Measurements from ENCODE around the gene ZFYVE26.

Gene ZFYVE26

DNA sequence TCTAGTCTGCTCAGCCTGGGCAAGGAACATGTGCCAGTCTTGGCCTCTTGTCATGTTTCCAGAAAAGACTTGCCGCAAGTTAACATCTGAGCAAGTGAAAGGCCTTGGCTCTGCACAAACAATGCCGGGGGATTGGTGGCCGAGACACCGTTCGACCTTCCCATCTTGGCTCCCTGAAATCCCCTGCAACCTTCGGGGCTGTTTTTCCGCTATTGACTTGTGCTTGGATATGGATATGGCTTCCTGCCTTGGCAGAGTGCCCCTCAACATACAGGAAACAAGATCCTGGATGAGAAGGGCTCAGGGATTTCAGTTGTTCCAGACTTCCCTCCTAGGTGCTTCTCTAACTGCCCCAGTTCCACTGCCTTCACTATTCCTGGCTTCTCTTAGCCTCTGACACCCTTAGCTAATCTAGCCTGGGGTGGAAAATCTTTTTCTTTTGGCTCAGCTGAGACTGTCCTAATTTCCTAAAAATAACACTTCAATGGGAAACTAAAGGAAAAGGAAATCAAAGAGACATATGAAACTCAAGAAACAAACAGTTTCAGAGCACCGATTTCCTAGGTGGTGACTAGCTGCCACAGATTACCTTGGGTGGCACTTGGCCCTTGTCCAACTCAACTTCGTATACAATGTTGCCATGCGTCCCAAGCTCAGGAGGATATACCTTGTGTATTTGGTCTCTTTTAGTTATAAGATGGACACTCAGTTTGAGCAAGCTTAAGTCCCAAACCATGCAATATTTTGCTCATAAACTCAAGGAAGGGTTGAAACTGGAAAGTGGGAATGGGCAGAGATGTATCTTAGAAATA, 80.8 kb downstream of the ZFYVE26 start:
- Histone ChIP-seq H3K9me3 (ENCODE audit: control insufficient read depth in 2 of 2, low read length in 2 of 2) (no peaks in the 10 kb centered on the region), H3K27ac (ENCODE audit: low read depth in 2 of 2, low read length in 2 of 2) (no peak overlapping the region), H3K4me3 (ENCODE audit: low read length in 2 of 2) (no peak overlapping the region), H3K36me3 (ENCODE audit: control insufficient read depth in 2 of 2, insufficient read depth in 2 of 2, low read length in 2 of 2) (no peaks in the 10 kb centered on the region), H3K4me1 (ENCODE audit: control insufficient read depth in 2 of 2, insufficient read depth in 2 of 2, low read length in 2 of 2) (peaks cover 5 to 15% of the 10 kb centered on the region in 2 donors), H3K27me3 (ENCODE audit: control insufficient read depth in 2 of 2, insufficient read depth in 2 of 2, low read length in 2 of 2) (no peaks in the 10 kb centered on the region), H3K9ac (ENCODE audit: low read depth in 1 of 2, low read length in 2 of 2) (no peak overlapping the region)

DNA sequence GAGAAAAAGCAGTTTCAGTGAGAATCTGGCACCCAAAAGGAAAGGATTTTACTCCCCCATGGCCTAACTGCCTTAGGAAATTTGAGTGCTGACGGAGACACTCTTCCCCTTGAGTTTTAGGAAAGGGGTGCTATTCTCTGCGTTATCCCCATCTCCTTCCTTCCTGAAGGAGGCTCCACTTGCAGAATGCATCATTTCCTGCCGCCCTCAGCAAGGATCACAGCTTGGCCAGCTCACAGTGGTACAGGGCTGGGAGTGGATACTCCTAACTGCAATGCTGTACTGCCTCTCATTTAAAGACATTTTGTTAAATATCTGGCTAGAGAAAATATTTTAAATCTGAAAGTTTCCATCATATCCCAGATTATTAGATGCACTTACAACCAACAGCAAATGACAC, 81.7 kb downstream of the ZFYVE26 start:
- H3K36me3 ChIP-seq (ENCODE audit: control insufficient read depth in 2 of 2, insufficient read depth in 2 of 2, low read length in 2 of 2) = no peaks in the 10 kb centered on the region
- peaks cover 5 to 16% of the 10 kb centered on the region in 2 donors for H3K4me1 ChIP-seq (ENCODE audit: control insufficient read depth in 2 of 2, insufficient read depth in 2 of 2, low read length in 2 of 2)
- H3K27me3 ChIP-seq (ENCODE audit: control insufficient read depth in 2 of 2, insufficient read depth in 2 of 2, low read length in 2 of 2) = no peaks in the 10 kb centered on the region
- no peaks in the 10 kb centered on the region for H3K9me3 ChIP-seq (ENCODE audit: control insufficient read depth in 2 of 2, low read length in 2 of 2)
- H3K9ac ChIP-seq (ENCODE audit: low read depth in 1 of 2, low read length in 2 of 2) = no peak overlapping the region
- H3K27ac ChIP-seq (ENCODE audit: low read depth in 2 of 2, low read length in 2 of 2) = no peak overlapping the region
- H3K4me3 ChIP-seq (ENCODE audit: low read length in 2 of 2) = no peak overlapping the region

- no peaks in the 10 kb centered on the region for H3K36me3 ChIP-seq (ENCODE audit: control insufficient read depth in 2 of 2, insufficient read depth in 2 of 2, low read length in 2 of 2)
- H3K27me3 ChIP-seq (ENCODE audit: control insufficient read depth in 2 of 2, insufficient read depth in 2 of 2, low read length in 2 of 2) = no peaks in the 10 kb centered on the region
- H3K9ac ChIP-seq (ENCODE audit: low read depth in 1 of 2, low read length in 2 of 2) = no peak overlapping the region
- H3K9me3 ChIP-seq (ENCODE audit: control insufficient read depth in 2 of 2, low read length in 2 of 2) = no peaks in the 10 kb centered on the region
- H3K4me3 ChIP-seq (ENCODE audit: low read length in 2 of 2) = no peak overlapping the region
- H3K4me1 ChIP-seq (ENCODE audit: control insufficient read depth in 2 of 2, insufficient read depth in 2 of 2, low read length in 2 of 2) = peaks cover 4 to 14% of the 10 kb centered on the region in 2 donors
- H3K27ac ChIP-seq (ENCODE audit: low read depth in 2 of 2, low read length in 2 of 2) = no peak overlapping the region
Observed at GRCh38 chr14:67733616-67734015, 82.8 kb downstream of the ZFYVE26 start.

DNA sequence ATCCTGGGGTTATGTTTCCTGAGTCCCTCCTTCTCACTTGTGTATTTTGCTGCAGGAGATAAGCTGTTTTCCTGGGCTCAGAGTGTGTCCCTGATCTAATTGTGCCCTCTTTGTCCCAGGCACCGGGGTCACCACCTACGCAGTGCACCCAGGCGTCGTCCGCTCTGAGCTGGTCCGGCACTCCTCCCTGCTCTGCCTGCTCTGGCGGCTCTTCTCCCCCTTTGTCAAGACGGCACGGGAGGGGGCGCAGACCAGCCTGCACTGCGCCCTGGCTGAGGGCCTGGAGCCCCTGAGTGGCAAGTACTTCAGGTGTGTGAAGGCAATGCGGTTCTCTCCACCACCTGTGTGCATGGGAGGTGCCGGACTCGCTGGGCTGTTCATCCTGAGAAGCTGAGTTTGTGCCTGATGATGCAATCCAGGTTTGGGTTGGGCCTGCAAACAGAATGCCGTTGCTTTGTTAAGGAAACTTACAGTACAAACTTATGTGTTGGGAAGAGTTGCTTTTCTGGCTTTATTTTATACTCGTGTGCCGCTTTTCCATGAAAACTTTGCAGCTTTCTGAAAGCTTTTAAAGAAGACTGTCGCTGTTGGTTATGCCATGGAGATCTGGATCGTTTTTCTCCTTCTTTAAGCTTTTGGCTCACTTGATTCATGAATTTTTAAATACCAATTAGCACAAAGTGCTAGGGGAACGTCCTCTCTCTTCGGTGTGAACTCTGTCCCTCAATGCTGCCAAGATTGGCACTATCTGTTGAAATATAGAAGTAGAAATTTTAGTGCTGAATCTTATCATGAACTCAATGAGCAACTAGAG, 87.1 kb downstream of the ZFYVE26 start:
- Histone ChIP-seq H3K9me3 (ENCODE audit: control insufficient read depth in 2 of 2, low read length in 2 of 2) (no peaks in the 10 kb centered on the region), H3K36me3 (ENCODE audit: control insufficient read depth in 2 of 2, insufficient read depth in 2 of 2, low read length in 2 of 2) (no peaks in the 10 kb centered on the region), H3K9ac (ENCODE audit: low read depth in 1 of 2, low read length in 2 of 2) (peak overlapping the region in 1 of 2 donors; percentile 43), H3K27me3 (ENCODE audit: control insufficient read depth in 2 of 2, insufficient read depth in 2 of 2, low read length in 2 of 2) (no peaks in the 10 kb centered on the region), H3K4me1 (ENCODE audit: control insufficient read depth in 2 of 2, insufficient read depth in 2 of 2, low read length in 2 of 2) (peaks cover 4 to 7% of the 10 kb centered on the region in 2 donors), H3K4me3 (ENCODE audit: low read length in 2 of 2) (no peak overlapping the region), H3K27ac (ENCODE audit: low read depth in 2 of 2, low read length in 2 of 2) (peak overlapping the region; percentile 0 to 8)

DNA sequence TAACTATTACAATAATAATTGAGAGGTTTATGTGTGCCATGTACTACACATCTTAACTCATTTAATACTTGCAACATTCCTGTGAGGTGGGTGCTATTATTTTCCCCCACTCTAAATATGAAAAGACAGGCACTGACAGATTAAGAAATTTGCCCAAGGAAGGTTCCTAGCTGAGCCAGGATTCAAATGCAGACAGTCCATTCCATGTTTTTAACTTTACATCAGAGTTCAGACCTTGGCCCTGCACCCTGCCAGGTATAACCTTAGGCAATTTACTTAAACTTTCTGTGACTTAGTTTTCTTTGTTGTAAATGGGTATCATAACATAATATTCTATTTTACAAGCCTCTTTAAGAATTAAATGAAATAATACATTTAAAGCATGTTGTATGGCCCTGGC, 88.1 kb downstream of the ZFYVE26 start:
- no peak overlapping the region for H3K4me3 ChIP-seq (ENCODE audit: low read length in 2 of 2)
- no peaks in the 10 kb centered on the region for H3K27me3 ChIP-seq (ENCODE audit: control insufficient read depth in 2 of 2, insufficient read depth in 2 of 2, low read length in 2 of 2)
- H3K27ac ChIP-seq (ENCODE audit: low read depth in 2 of 2, low read length in 2 of 2) = no peak overlapping the region
- H3K36me3 ChIP-seq (ENCODE audit: control insufficient read depth in 2 of 2, insufficient read depth in 2 of 2, low read length in 2 of 2) = no peaks in the 10 kb centered on the region
- no peaks in the 10 kb centered on the region for H3K9me3 ChIP-seq (ENCODE audit: control insufficient read depth in 2 of 2, low read length in 2 of 2)
- H3K9ac ChIP-seq (ENCODE audit: low read depth in 1 of 2, low read length in 2 of 2) = no peak overlapping the region
- peaks cover 4 to 7% of the 10 kb centered on the region in 2 donors for H3K4me1 ChIP-seq (ENCODE audit: control insufficient read depth in 2 of 2, insufficient read depth in 2 of 2, low read length in 2 of 2)

GRCh38 chr14:67727361-67727760, 89.0 kb downstream of the ZFYVE26 start:
- Histone ChIP-seq H3K4me1 (ENCODE audit: control insufficient read depth in 2 of 2, insufficient read depth in 2 of 2, low read length in 2 of 2) (peaks cover 4 to 7% of the 10 kb centered on the region in 2 donors), H3K4me3 (ENCODE audit: low read length in 2 of 2) (no peak overlapping the region), H3K27ac (ENCODE audit: low read depth in 2 of 2, low read length in 2 of 2) (no peak overlapping the region), H3K27me3 (ENCODE audit: control insufficient read depth in 2 of 2, insufficient read depth in 2 of 2, low read length in 2 of 2) (no peaks in the 10 kb centered on the region), H3K9me3 (ENCODE audit: control insufficient read depth in 2 of 2, low read length in 2 of 2) (no peaks in the 10 kb centered on the region), H3K36me3 (ENCODE audit: control insufficient read depth in 2 of 2, insufficient read depth in 2 of 2, low read length in 2 of 2) (no peaks in the 10 kb centered on the region), H3K9ac (ENCODE audit: low read depth in 1 of 2, low read length in 2 of 2) (no peak overlapping the region)

DNA sequence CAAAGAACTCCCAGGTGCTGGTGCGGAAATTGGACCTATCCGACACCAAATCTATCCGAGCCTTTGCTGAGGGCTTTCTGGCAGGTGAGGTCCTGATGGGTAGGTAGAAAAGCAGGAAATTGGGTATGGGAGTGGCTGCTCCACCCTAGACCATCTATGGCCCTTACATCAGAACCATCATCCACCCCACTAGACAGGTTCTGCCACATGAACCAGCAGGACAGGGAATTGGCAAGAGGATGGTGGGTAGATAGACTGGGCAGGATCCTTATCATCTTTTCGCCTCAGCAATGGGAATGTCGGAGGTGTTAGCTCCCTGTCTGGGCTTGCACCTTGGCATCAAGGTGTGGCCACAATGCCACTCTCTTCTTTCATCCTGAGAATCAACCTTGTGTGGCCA, 91.2 kb downstream of the ZFYVE26 start:
- no peaks in the 10 kb centered on the region for H3K9me3 ChIP-seq (ENCODE audit: control insufficient read depth in 2 of 2, low read length in 2 of 2)
- H3K36me3 ChIP-seq (ENCODE audit: control insufficient read depth in 2 of 2, insufficient read depth in 2 of 2, low read length in 2 of 2) = no peaks in the 10 kb centered on the region
- no peak overlapping the region for H3K27ac ChIP-seq (ENCODE audit: low read depth in 2 of 2, low read length in 2 of 2)
- H3K27me3 ChIP-seq (ENCODE audit: control insufficient read depth in 2 of 2, insufficient read depth in 2 of 2, low read length in 2 of 2) = no peaks in the 10 kb centered on the region
- no peak overlapping the region for H3K4me3 ChIP-seq (ENCODE audit: low read length in 2 of 2)
- no peak overlapping the region for H3K9ac ChIP-seq (ENCODE audit: low read depth in 1 of 2, low read length in 2 of 2)
- peaks cover 4 to 7% of the 10 kb centered on the region in 2 donors for H3K4me1 ChIP-seq (ENCODE audit: control insufficient read depth in 2 of 2, insufficient read depth in 2 of 2, low read length in 2 of 2)

DNA sequence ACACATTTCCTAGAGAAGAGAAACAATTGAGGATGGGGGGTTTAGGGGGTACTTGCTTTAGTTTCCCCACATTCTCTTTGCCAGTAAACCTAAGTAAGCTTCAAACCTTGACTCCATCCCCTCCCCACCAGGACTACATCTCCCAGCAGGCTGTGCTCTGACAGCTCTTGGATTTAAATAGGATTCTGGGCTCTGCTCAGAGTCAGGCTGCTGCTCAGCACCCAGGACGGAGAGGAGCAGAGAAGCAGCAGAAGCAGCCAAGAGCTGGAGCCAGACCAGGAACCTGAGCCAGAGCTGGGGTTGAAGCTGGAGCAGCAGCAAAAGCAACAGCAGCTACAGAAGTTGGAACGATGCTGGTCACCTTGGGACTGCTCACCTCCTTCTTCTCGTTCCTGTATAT, 94.1 kb downstream of the ZFYVE26 start:
- H3K9ac ChIP-seq (ENCODE audit: low read depth in 1 of 2, low read length in 2 of 2) = no peak overlapping the region
- no peaks in the 10 kb centered on the region for H3K27me3 ChIP-seq (ENCODE audit: control insufficient read depth in 2 of 2, insufficient read depth in 2 of 2, low read length in 2 of 2)
- no peaks in the 10 kb centered on the region for H3K36me3 ChIP-seq (ENCODE audit: control insufficient read depth in 2 of 2, insufficient read depth in 2 of 2, low read length in 2 of 2)
- H3K27ac ChIP-seq (ENCODE audit: low read depth in 2 of 2, low read length in 2 of 2) = no peak overlapping the region
- H3K4me1 ChIP-seq (ENCODE audit: control insufficient read depth in 2 of 2, insufficient read depth in 2 of 2, low read length in 2 of 2) = no peaks in the 10 kb centered on the region
- H3K9me3 ChIP-seq (ENCODE audit: control insufficient read depth in 2 of 2, low read length in 2 of 2) = no peaks in the 10 kb centered on the region
- no peak overlapping the region for H3K4me3 ChIP-seq (ENCODE audit: low read length in 2 of 2)

- no peaks in the 10 kb centered on the region for H3K27me3 ChIP-seq (ENCODE audit: control insufficient read depth in 2 of 2, insufficient read depth in 2 of 2, low read length in 2 of 2)
- H3K9ac ChIP-seq (ENCODE audit: low read depth in 1 of 2, low read length in 2 of 2) = no peak overlapping the region
- no peaks in the 10 kb centered on the region for H3K36me3 ChIP-seq (ENCODE audit: control insufficient read depth in 2 of 2, insufficient read depth in 2 of 2, low read length in 2 of 2)
- H3K4me3 ChIP-seq (ENCODE audit: low read length in 2 of 2) = no peak overlapping the region
- H3K9me3 ChIP-seq (ENCODE audit: control insufficient read depth in 2 of 2, low read length in 2 of 2) = no peaks in the 10 kb centered on the region
- no peak overlapping the region for H3K27ac ChIP-seq (ENCODE audit: low read depth in 2 of 2, low read length in 2 of 2)
- no peaks in the 10 kb centered on the region for H3K4me1 ChIP-seq (ENCODE audit: control insufficient read depth in 2 of 2, insufficient read depth in 2 of 2, low read length in 2 of 2)
Observed at GRCh38 chr14:67721875-67722274, 94.5 kb downstream of the ZFYVE26 start.

DNA sequence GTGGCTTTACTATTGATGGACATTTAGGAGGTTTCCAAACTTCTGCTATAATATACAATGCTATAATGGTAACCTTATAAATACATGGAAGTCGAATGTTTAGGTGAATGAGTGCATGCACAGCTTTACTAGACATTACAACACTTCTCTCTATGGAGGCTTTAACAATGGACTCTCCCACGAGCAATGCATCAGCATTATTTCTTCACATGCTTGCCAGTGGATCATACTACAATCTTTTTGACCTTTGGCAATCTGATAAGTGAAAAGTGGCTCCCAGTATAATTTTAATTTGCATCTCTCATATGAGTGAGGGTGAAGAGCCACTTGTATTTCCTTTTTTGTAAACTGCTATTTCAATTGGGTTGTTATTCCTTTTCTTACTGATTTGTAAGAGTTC, 96.5 kb downstream of the ZFYVE26 start:
- H3K36me3 ChIP-seq (ENCODE audit: control insufficient read depth in 2 of 2, insufficient read depth in 2 of 2, low read length in 2 of 2) = no peaks in the 10 kb centered on the region
- H3K27ac ChIP-seq (ENCODE audit: low read depth in 2 of 2, low read length in 2 of 2) = no peak overlapping the region
- no peak overlapping the region for H3K9ac ChIP-seq (ENCODE audit: low read depth in 1 of 2, low read length in 2 of 2)
- no peaks in the 10 kb centered on the region for H3K27me3 ChIP-seq (ENCODE audit: control insufficient read depth in 2 of 2, insufficient read depth in 2 of 2, low read length in 2 of 2)
- no peaks in the 10 kb centered on the region for H3K4me1 ChIP-seq (ENCODE audit: control insufficient read depth in 2 of 2, insufficient read depth in 2 of 2, low read length in 2 of 2)
- no peak overlapping the region for H3K4me3 ChIP-seq (ENCODE audit: low read length in 2 of 2)
- H3K9me3 ChIP-seq (ENCODE audit: control insufficient read depth in 2 of 2, low read length in 2 of 2) = no peaks in the 10 kb centered on the region

Data from mucosa of rectum (tissue), 2 donors.